GM06990 (cell line): ENCODE data around the gene SNTG2.

ENCODE experiments used
- DNase-seq: peaks from one replicate; pipeline ENCODE4 v3.0.0-alpha.2; 2011; ENCODE audit not compliant: insufficient read length; ENCODE audit errors: extremely low read depth
- H3K27me3 ChIP-seq: replicated peaks from 2 replicates; pipeline ENCODE4 v1.6.0; 2011; ENCODE audit warnings: low read length; ENCODE audit not compliant: control insufficient read depth, insufficient read depth
- H3K36me3 ChIP-seq: 2 replicates; pipeline ENCODE4 v1.5.1; 2011; ENCODE audit warnings: low read length; ENCODE audit not compliant: control insufficient read depth, insufficient read depth
- H3K4me3 ChIP-seq: replicated peaks from 2 replicates; pipeline ENCODE4 v1.5.1; 2011; ENCODE audit warnings: low read depth, mild to moderate bottlenecking, control low read depth, low read length
- TF ChIP-seq, protein P1 (sequence below): IDR thresholded peaks from 2 replicates; pipeline ENCODE4 v1.5.1; 2011; ENCODE audit warnings: low read length, control low read depth, mild to moderate bottlenecking, inconsistent platforms; ENCODE audit not compliant: insufficient read depth, poor library complexity, severe bottlenecking

Gene SNTG2

DNA sequence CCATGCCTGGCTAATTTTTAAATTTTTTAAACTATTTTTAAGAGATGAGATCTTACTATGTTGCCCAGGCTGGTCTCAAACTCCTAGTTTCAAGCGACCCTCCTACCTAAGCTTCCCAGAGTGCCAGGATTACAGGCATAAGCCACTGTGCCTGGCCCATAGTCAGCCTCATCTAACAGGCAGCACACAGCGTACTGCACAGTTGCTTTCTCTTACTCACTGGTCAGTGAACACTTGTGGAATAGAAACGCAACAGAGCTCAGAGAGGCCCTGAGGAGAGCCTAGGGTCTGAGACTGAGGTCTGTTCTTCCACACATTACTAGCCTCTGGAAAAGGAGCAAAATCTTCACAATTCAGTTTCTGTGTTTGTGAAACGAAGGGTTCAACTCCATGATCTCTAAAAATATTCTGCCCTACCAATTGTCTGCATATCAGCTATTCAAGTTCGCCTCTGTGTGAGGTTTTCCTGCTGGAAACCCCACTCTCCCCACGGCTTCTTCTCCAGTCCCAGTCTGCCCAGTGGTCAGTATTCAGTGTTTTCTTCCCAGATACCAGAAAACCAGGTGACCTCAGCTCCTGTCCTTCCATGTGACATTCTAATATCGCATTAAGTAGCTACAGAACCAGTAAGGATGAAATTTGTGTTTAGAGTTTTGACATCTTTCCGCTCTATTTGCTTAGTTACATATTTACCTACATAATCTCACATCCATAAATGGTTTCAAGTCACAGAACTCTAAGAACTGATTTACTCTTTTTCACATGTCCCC, 26.6 kb upstream of the SNTG2 start:
- TF ChIP-seq, protein P1, sequence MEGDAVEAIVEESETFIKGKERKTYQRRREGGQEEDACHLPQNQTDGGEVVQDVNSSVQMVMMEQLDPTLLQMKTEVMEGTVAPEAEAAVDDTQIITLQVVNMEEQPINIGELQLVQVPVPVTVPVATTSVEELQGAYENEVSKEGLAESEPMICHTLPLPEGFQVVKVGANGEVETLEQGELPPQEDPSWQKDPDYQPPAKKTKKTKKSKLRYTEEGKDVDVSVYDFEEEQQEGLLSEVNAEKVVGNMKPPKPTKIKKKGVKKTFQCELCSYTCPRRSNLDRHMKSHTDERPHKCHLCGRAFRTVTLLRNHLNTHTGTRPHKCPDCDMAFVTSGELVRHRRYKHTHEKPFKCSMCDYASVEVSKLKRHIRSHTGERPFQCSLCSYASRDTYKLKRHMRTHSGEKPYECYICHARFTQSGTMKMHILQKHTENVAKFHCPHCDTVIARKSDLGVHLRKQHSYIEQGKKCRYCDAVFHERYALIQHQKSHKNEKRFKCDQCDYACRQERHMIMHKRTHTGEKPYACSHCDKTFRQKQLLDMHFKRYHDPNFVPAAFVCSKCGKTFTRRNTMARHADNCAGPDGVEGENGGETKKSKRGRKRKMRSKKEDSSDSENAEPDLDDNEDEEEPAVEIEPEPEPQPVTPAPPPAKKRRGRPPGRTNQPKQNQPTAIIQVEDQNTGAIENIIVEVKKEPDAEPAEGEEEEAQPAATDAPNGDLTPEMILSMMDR: no peak
- Histone ChIP-seq H3K36me3 (no peaks in the 10 kb centered on the region), H3K27me3 (no peaks in the 10 kb centered on the region), H3K4me3 (no peak overlapping the region)
- no peak for DNase-seq

DNA sequence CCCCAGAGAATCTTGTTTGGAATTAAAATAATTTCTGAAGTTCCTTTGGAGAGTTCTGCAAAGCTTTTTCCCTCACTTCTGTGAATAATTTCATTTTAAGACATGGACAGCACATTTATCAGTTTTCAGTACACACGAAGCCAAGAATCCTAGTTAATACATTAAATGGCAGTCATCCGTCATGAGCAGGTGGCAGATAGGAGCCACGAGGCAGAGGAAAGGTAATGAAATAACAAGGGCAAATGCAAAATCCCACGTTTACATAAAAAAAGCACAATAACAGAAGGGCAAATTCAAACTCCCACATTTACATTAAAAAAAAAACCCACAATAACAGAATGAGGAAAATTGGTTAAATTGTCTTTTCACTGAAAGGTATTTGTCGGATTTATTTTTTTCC, 25.9 kb upstream of the SNTG2 start:
- no peak for DNase-seq
- Histone ChIP-seq H3K27me3 (no peaks in the 10 kb centered on the region), H3K4me3 (no peak overlapping the region), H3K36me3 (no peaks in the 10 kb centered on the region)
- TF ChIP-seq, protein P1: no peak

DNA sequence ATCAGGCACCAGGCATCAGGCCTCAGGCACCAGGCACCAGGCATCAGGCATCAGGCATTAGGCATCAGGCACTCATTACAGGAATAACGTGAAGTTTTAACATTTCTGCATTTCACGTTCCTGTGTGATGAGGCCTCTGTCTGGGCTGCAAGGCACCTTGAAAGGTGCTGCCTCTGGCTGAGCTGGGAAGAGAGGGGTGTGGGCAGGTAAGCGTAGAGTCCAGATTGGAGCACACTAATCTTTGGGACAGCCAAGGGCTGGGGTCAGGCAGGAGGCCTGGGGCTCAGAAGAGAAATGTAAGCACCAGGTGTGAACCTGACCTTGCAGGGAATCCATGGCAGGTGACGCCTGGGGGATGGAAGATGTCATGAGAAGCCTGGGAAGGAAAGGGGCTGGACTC, 25.3 kb upstream of the SNTG2 start:
- TF ChIP-seq, protein P1: no peak
- Histone ChIP-seq H3K36me3 (no peaks in the 10 kb centered on the region), H3K4me3 (no peak overlapping the region), H3K27me3 (no peaks in the 10 kb centered on the region)
- no peak for DNase-seq

DNA sequence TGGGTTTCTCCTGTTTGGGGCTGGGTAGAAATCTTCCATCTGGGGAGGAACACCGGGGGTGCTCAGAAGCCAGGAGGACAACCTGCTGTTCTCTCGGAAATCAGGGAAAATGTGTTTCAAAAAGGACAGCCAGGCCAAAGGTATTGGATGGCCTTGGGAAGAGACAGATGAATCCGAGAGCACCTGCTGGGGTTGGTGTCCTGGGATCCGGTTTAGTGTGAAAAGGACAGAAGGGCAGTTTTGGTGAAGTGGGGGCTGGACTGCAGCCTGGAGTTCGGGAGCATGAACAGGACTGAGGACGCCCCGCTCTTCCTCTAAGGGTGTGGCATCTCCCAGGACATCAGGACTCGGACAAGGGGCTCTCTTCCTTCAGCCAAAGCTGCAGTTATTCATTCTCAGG, 24.9 kb upstream of the SNTG2 start:
- H3K27me3 ChIP-seq: no peaks in the 10 kb centered on the region

DNA sequence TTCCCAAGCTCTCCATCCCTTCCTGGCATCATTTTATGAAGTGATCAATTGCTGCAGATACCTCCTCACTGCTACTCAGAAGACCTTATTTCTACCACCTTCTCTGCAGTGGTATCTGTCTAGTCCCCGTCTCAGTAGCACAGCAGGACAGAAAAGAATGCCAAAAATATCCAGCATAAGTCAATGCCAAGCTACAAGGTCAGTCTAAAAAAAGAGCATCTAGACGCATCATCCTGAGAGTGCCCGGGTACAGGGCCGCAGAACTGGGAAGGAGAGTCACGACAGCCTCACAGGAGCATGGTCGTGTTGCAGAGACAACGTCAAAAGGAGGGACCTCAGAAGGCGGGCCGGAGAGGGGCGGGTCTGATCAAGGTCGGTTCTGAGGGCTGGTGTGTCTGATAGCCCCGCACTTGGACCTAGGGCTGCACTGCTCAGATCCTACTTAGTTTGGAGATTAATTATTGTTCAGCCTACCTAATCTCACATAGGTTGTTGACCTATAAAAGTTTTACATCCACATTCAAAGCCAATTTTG, 24.3 kb upstream of the SNTG2 start:
- DNase-seq: no peak
- Histone ChIP-seq H3K27me3 (no peaks in the 10 kb centered on the region), H3K36me3 (no peaks in the 10 kb centered on the region), H3K4me3 (no peak overlapping the region)
- TF ChIP-seq, protein P1: no peak

More for the DNA sequence above, 24.9 kb upstream of the SNTG2 start:
- TF ChIP-seq, protein P1: no peak
- DNase-seq: no peak
- Histone ChIP-seq H3K36me3 (no peaks in the 10 kb centered on the region), H3K4me3 (no peak overlapping the region)
